ENCODE measurements around the gene HTRA1. TPM values are rescaled to one million over a fixed set of nuclear protein-coding genes. Genes with fewer than 3 reads are reported as not detected.

Gene HTRA1
- total RNA-seq, 1 experiment from 2014 or later = 0.17 TPM

GRCh38 chr10:122541541-122542002 lies 80.2 kb downstream of the HTRA1 start:
- Histone ChIP-seq H3K36me3 (ENCODE audit: insufficient read depth, low read length, poor library complexity, severe bottlenecking) (no peaks in the 10 kb centered on the region), H3K9me3 (ENCODE audit: low read depth, low read length, poor library complexity, severe bottlenecking) (no peaks in the 10 kb centered on the region), H3K4me1 (ENCODE audit: insufficient read depth, low read length, poor library complexity, severe bottlenecking) (peaks cover 14% of the 10 kb centered on the region), H3K27ac (ENCODE audit: low read depth, low read length, poor library complexity, severe bottlenecking) (peak overlapping the region; percentile 49), H3K27me3 (replicated peaks; ENCODE audit: insufficient read depth, low read depth, low read length, poor library complexity) (peaks cover 4% of the 10 kb centered on the region), H3K4me3 (ENCODE audit: low read depth, low read length, poor library complexity, severe bottlenecking) (no peak overlapping the region)
- DNase-seq (ENCODE audit: low spot score) = peak; percentile 86
- ChIA-PET POLR2A (ENCODE audit: low non-redundant PET) (interaction anchor here (0.7 kb wide), 1 partner anchor 19 kb away, joined by 3 read pairs; no protein-coding TSS in a partner anchor), CTCF (no interaction called here)
- BruUV-seq (replicated peaks) = no TSS peak
- intact Hi-C loops (cut with micrococcal nuclease; ENCODE audit: unreplicated experiment) = no loop called here
- no peak for TF ChIP-seq EZH2 (IDR thresholded peaks at IDR 0.05; ENCODE audit: borderline replicate concordance, low read depth, low read length, poor library complexity, severe bottlenecking)

DNA sequence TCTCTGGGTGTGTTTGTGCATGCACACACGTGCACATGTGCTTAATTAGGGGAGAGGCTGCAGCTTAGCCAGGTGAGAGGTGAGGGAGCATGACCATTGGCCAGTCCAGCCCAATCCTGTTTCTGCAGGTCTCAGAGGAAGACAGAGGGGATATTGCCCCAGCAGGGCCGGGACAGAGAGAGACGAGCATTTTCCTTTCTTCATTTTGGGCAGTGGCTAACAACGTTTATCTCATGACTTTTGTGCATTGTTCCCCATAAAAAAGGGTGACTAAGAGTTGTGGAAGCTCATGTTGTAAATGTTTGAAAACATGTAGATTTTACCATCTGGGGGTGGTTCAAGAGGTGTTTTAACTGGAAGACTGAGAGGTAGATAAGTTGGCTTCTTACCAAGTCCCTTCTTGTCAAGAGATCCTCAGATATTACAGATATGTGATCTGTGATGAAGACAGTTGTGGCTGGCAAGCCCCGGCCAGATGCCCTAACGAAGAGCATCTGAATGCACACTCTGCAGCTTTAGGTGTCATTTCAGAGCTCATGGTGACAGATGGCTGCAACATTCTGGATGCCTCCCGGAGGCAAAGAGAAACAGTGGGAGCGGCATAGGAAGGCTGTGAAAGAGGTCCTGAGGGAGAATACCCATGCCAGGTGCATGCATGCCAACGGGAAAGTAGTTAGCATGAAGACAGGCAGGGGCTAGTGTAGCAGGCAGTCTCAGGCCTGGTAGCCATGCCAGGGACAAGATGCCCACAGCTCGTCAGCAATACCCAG lies 82.5 kb downstream of the HTRA1 start:
- intact Hi-C loops (cut with micrococcal nuclease; ENCODE audit: unreplicated experiment) = no loop called here
- no peaks in the 10 kb centered on the region for H3K36me3 ChIP-seq (ENCODE audit: insufficient read depth, low read length, poor library complexity, severe bottlenecking)
- peaks cover 4% of the 10 kb centered on the region for H3K27me3 ChIP-seq (replicated peaks; ENCODE audit: insufficient read depth, low read depth, low read length, poor library complexity)
- CTCF ChIA-PET = no interaction called here
- DNase-seq (ENCODE audit: low spot score) = no peak
- H3K4me1 ChIP-seq (ENCODE audit: insufficient read depth, low read length, poor library complexity, severe bottlenecking) = peaks cover 14% of the 10 kb centered on the region
- POLR2A ChIA-PET (ENCODE audit: low non-redundant PET) = no interaction called here
- no TSS peak for BruUV-seq (replicated peaks)
- H3K9me3 ChIP-seq (ENCODE audit: low read depth, low read length, poor library complexity, severe bottlenecking) = no peaks in the 10 kb centered on the region
- TF ChIP-seq EZH2 (IDR thresholded peaks at IDR 0.05; ENCODE audit: borderline replicate concordance, low read depth, low read length, poor library complexity, severe bottlenecking) = no peak
- TF ChIP-seq CTCF (conservative IDR thresholded peaks at IDR 0.05; ENCODE audit: low read depth, low read length) = no peak
- H3K4me3 ChIP-seq (ENCODE audit: low read depth, low read length, poor library complexity, severe bottlenecking) = no peak overlapping the region
- no peak overlapping the region for H3K27ac ChIP-seq (ENCODE audit: low read depth, low read length, poor library complexity, severe bottlenecking)

GRCh38 chr10:122544493-122544892 lies 83.1 kb downstream of the HTRA1 start:
- ChIA-PET POLR2A (ENCODE audit: low non-redundant PET) (no interaction called here), CTCF (no interaction called here)
- Histone ChIP-seq H3K36me3 (ENCODE audit: insufficient read depth, low read length, poor library complexity, severe bottlenecking) (no peaks in the 10 kb centered on the region), H3K4me1 (ENCODE audit: insufficient read depth, low read length, poor library complexity, severe bottlenecking) (peaks cover 14% of the 10 kb centered on the region), H3K9me3 (ENCODE audit: low read depth, low read length, poor library complexity, severe bottlenecking) (no peaks in the 10 kb centered on the region), H3K27ac (ENCODE audit: low read depth, low read length, poor library complexity, severe bottlenecking) (no peak overlapping the region), H3K4me3 (ENCODE audit: low read depth, low read length, poor library complexity, severe bottlenecking) (no peak overlapping the region), H3K27me3 (replicated peaks; ENCODE audit: insufficient read depth, low read depth, low read length, poor library complexity) (peaks cover 4% of the 10 kb centered on the region)
- no TSS peak for BruUV-seq (replicated peaks)
- no peak for DNase-seq (ENCODE audit: low spot score)
- TF ChIP-seq CTCF (conservative IDR thresholded peaks at IDR 0.05; ENCODE audit: low read depth, low read length) = no peak
- TF ChIP-seq EZH2 (IDR thresholded peaks at IDR 0.05; ENCODE audit: borderline replicate concordance, low read depth, low read length, poor library complexity, severe bottlenecking) = no peak
- intact Hi-C loops (cut with micrococcal nuclease; ENCODE audit: unreplicated experiment) = no loop called here
